ENCODE results near the gene ANKRD50.

Gene ANKRD50

DNA sequence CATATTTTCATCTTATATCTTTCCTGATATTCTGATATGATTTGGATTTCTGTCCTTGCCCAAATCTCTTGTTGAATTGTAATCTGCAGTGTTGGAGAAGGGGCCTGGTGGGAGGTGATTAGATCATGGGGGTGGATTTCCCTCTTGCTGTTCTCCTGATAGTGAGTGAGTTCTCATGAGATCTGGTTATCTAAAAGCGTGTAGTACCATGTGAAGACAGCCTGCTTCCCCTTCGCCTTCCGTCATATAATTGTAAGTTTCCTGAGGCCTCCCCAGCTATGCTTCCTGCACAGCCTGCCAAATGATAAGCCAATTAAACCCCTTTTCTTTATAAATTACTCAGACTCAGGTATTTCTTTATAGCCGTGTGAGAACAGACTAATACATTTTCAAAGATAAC, 77.2 kb downstream of the ANKRD50 start:
- no peak for DNase-seq

DNA sequence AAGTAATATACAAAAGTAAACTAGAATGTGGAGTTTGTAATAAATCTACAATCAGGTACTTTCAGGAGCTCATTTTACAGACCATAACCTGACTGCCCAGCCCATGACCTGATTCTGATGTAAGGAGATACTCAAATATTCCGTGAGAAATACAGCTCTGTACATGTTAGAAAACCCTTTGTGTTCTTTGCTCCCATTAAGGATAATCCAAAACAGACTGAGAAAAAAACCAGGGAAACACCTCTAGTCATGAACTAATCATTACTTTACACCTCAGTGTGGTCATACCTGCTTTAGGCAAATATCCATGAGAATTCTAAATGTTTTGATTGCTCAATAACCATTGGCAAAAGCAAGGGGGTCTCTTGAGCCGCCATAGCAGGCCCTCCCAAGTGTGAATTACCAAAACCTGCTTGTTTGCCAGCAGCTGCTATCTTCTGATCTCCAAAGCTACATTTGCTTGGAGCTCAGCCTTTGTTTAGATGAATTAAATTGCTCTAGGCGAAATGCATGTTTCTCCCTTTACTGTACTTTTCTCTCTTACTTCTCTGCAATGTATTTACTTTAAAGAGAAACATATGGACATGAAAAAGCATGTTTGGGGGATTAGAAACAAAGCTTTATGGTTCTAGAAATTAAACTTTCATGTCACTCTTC, 79.1 kb downstream of the ANKRD50 start:
- DNase-seq: no peak

DNA sequence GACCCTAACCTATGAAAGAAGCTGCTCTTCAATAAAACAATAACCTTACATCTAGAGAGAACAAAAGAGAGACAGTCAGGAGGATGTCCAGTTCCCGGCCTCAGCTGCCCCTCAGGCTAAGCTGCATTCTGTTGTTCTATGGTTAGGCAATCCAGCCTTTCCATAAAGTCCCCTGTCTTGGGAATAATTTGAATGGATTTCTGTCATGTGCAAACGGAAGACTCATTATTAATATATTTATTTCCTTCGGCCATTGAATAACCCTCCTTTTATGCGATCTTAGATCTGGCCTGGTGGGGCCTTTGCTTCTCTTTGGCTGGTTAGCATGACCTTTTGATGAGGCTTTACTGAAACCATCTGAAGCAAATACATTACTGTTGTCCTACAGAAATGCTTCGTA, 80.1 kb downstream of the ANKRD50 start:
- DNase-seq: no peak

DNA sequence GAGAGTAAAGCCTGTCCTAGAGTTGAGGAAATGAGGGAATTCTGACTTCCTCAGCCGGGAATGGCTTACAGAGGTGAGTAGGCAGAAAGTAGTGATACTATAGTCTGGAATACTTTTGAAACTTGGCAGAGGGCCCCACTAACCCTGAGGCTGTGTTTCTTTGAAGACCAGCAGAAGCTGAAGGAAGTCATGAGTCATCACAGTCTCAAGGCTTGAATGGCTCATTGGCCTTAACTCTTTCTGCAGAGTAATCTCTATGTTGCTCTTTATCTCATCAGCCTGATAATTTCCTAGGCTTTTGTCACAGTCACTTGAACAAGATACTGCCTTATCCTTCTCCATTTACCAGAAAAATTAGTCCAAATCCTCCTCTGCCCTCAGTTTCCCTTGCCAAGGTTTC, 80.8 kb downstream of the ANKRD50 start:
- DNase-seq: no peak

DNA sequence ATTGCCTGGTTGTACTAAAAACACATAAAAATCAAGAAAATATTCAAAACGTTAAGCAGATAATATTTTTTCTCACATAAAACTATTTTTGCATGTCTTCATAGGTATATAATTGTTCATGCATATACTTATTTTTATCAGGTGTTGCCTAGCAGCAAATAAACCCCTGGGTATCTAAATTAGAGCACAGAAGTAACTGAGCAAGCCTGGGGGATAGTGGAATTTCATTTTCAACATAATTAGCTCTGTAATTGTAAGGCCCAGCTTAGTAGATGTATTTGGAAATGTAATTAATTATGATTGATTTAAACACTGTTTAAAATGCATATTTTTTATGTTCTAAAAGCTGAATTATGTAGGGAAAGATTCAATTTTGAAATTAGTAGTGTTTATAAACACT, 82.9 kb downstream of the ANKRD50 start:
- DNase-seq: no peak

Measured in activated effector memory CD4-positive, alpha-beta T cell treated with Interleukin-2 at 50 U/mL for 16 hours (primary cell).